HepG2 (cell line): ENCODE data around the gene TBX6. TPM values are rescaled to one million over a fixed set of nuclear protein-coding genes. Genes with fewer than 3 reads are reported as not detected.
A peak's percentile ranks its signal among the peaks of the same experiment; 100 is the strongest.

Experiments
- CEBPZ ChIP-seq: IDR thresholded peaks from 2 replicates; pipeline ENCODE4 v1.6.1; 2012; ENCODE audit warnings: low read length, improper control_type of control experiment
- GTF3A ChIP-seq: sonication (generic); formaldehyde crosslinking; conservative IDR thresholded peaks from 2 replicates; pipeline ENCODE4 v1.4.0; 2020; ENCODE audit warnings: mild to moderate bottlenecking, missing genetic modification reagents
- HMG20B ChIP-seq: conservative IDR thresholded peaks from 2 replicates; pipeline ENCODE4 v1.6.1; 2016; ENCODE audit warnings: missing genetic modification reagents, missing compliant biosample characterization
- MAX ChIP-seq: IDR thresholded peaks from 2 replicates; pipeline ENCODE4 v1.6.1; 2012; ENCODE audit warnings: inconsistent platforms
- PRDM15 ChIP-seq: sonication (generic); formaldehyde crosslinking; IDR thresholded peaks from 2 replicates; pipeline ENCODE4 v1.4.0; 2020; ENCODE audit warnings: missing genetic modification reagents
- SAFB2 ChIP-seq: sonication (generic); formaldehyde crosslinking; IDR thresholded peaks from 2 replicates; pipeline ENCODE4 v1.5.1; 2020; ENCODE audit warnings: missing genetic modification reagents, low read depth, mild to moderate bottlenecking, borderline replicate concordance
- SATB2 ChIP-seq: sonication (generic); formaldehyde crosslinking; IDR thresholded peaks from 2 replicates; pipeline ENCODE4 v1.5.0; 2020; ENCODE audit warnings: missing genetic modification reagents
- SPEN ChIP-seq: sonication (generic); formaldehyde crosslinking; IDR thresholded peaks from 2 replicates; pipeline ENCODE4 v1.5.1; 2020; ENCODE audit warnings: low read depth, mild to moderate bottlenecking, missing genetic modification reagents
- TCF7 ChIP-seq: sonication (generic); IDR thresholded peaks from 2 replicates; pipeline ENCODE4 v1.6.1; 2016; ENCODE audit warnings: antibody characterized with exemption, low read depth
- TOPORS ChIP-seq: sonication (generic); formaldehyde crosslinking; IDR thresholded peaks from 2 replicates; pipeline ENCODE4 v1.8.0; 2023; ENCODE audit warnings: mild to moderate bottlenecking, missing genetic modification reagents
- WIZ ChIP-seq: sonication (generic); formaldehyde crosslinking; IDR thresholded peaks from 2 replicates; pipeline ENCODE4 v1.5.1; 2020; ENCODE audit warnings: mild to moderate bottlenecking, missing genetic modification reagents
- ZNF18 ChIP-seq: sonication (generic); formaldehyde crosslinking; IDR thresholded peaks from 2 replicates; pipeline ENCODE4 v1.8.0; 2022; ENCODE audit warnings: mild to moderate bottlenecking, missing genetic modification reagents; ENCODE audit not compliant: insufficient replicate concordance
- ZNF512 ChIP-seq: sonication (generic); formaldehyde crosslinking; IDR thresholded peaks from 2 replicates; pipeline ENCODE4 v1.4.0; 2020; ENCODE audit warnings: mild to moderate bottlenecking, missing genetic modification reagents
- ZNF781 ChIP-seq: sonication (generic); formaldehyde crosslinking; IDR thresholded peaks from 2 replicates; pipeline ENCODE4 v1.5.1; 2020; ENCODE audit warnings: borderline replicate concordance, mild to moderate bottlenecking, missing genetic modification reagents; ENCODE audit errors: not compliant biosample characterization
- ZNF850 ChIP-seq: sonication (generic); formaldehyde crosslinking; conservative IDR thresholded peaks from 2 replicates; pipeline ENCODE4 v1.9.0; 2021; ENCODE audit warnings: mild to moderate bottlenecking, missing genetic modification reagents
- polyA plus RNA-seq, 8 experiments: library from polyadenylated mRNA; depleted of rRNA in 3 of 8; stranded (reverse) in 7 of 8; unstranded in 1 of 8; fragments of >200 nt; fragmentation: Illumina TruSeq in 4 of 8; extraction: Trizol in 4 of 8; gene quantifications; 2 replicates each; pipeline versions ENCODE4 v1.2.1 to v1.2.3, GENCODE V29; 2011 to 2016; ENCODE audit warnings: low read depth in 4 of 8, missing spikeins in 1 of 8, mixed read lengths in 1 of 8; ENCODE audit not compliant: insufficient read depth in 1 of 8
- total RNA-seq, 5 experiments: library from RNA; depleted of rRNA; stranded (reverse); fragments of >200 nt; fragmentation: Illumina TruSeq; extraction: Trizol; gene quantifications; 2 replicates each; pipeline ENCODE4 v1.2.3, GENCODE V29; 2016; ENCODE audit warnings: low read depth in 1 of 5

The TBX6 gene
- total and polyA plus RNA-seq, 2 of the 13 experiments (the other 11 are each of a cell fraction or from before 2014, with no cell fraction given) = 0.24 to 0.42 TPM

- TF ChIP-seq PRDM15 (no peak), ZNF512 (CRISPR knock-in tag) (no peak), GTF3A (CRISPR knock-in tag) (no peak), ZNF781 (no peak), TCF7 (peak; percentile 48), SPEN (CRISPR knock-in tag) (no peak; the same call in 1 of the 2 replicates), SATB2 (CRISPR knock-in tag) (no peak), CEBPZ (no peak), WIZ (CRISPR knock-in tag) (0 out of 2 replicates have a peak, but pooled peaks have one; percentile 7), SAFB2 (CRISPR knock-in tag) (no peak; the same call in 1 of the 2 replicates), ZNF18 (CRISPR knock-in tag) (peak; percentile 56), ZNF850 (no peak), HMG20B (peak; percentile 85; the same call in 1 of the 2 replicates), MAX (peak; percentile 90), TOPORS (CRISPR knock-in tag) (no peak)
Observed at GRCh38 chr16:30139583-30140481, 48.1 kb upstream of the TBX6 start (continued).
